ENCODE measurements around the gene SERPINA4.
"Not testable (repeated sequence)": the region's sequence is repeated elsewhere in the genome, so short reads cannot be mapped to it uniquely, and the experiment has no call there.

The SERPINA4 gene

DNA sequence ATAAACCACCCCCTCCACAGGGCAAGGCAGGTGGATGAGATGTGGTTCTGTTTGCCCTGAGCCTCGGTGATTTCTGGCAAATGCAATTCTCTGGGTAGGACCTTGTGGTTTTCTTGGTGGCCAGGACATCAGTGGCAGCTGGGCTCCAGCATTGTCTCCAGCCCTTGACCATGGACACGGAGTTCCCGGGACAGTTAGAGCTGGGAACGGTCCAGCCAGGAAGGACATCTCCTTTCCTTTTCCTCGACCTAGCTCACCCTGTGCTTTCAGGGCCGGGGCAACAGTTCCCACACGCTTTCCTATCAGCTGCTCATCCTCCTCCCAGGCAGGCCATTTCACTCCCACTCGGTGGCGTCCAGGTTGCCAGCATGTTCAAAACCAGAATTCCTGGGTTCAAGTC, 9.2 kb downstream of the SERPINA4 start:
- DNase-seq: no peak

DNA sequence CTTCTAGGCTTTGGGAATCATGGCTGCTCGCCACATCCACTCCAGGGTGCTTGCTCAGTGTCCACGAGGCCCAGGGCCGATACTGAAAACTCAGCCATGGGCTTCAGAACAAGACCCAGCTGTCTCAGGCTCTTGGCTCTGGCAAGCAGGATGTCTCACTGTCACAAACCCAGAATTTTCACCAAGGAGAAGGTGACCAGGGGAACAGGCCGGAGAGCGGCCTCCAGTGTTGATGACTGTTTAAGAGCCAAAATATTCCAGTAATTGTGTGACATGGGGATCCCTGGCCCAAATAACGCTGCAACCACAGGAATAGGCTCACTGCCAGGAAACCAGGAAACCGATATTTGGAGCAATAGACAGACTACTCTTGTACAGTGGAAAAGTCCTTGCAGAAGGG, 10.2 kb downstream of the SERPINA4 start:
- DNase-seq: no peak

DNA sequence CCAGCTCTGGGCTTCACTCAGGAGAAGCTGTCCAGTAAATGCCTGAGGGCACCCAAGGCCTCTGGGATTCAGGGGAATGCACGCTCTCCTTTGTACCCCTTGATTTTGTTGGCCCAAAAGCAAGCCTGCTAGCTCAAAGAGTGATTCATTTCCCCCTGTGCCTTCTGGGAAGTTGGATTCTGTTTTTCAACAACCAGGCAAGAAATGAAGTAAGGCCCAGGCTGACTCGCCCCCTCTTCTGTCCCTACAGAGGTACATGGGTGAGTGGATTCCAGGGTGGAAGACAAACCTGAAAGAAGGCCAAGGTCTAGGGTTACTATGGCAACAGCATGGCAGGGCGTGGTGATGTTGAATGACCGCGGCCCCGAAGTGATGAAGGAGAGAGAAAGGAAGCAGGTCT, 10.7 kb downstream of the SERPINA4 start:
- no peak for DNase-seq

DNA sequence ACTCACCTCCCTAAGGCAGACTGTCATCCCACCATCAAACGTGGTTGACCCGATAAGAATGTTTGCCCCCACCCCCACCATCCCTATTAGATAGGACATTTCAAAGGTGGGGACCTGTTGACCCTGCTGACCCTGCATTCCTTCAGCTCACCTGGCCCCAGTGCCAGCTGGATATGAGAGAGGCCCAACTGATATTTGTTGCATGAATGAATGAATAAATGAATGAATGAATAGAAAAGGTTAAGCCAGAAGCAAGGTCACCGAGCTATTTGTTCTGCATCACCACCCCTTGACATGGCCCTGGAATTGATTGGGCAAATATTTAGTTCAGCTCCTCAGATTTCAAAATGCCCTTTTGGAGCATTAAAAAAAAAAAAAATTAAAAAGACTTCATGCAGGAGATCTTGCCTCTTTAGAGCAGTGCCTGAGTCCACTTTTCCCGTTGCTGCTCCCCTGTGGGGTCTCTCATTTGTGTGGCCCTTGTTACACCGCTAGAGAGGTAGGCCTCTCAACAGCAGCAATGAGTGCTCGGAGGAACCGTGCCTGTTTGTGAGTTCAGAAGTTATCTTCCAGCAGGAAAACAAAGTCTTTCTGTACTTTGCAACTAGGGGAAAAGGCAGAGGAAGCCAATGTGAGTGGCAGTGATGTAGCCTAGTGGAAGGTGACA, 11.5 kb downstream of the SERPINA4 start:
- DNase-seq: no peak

DNA sequence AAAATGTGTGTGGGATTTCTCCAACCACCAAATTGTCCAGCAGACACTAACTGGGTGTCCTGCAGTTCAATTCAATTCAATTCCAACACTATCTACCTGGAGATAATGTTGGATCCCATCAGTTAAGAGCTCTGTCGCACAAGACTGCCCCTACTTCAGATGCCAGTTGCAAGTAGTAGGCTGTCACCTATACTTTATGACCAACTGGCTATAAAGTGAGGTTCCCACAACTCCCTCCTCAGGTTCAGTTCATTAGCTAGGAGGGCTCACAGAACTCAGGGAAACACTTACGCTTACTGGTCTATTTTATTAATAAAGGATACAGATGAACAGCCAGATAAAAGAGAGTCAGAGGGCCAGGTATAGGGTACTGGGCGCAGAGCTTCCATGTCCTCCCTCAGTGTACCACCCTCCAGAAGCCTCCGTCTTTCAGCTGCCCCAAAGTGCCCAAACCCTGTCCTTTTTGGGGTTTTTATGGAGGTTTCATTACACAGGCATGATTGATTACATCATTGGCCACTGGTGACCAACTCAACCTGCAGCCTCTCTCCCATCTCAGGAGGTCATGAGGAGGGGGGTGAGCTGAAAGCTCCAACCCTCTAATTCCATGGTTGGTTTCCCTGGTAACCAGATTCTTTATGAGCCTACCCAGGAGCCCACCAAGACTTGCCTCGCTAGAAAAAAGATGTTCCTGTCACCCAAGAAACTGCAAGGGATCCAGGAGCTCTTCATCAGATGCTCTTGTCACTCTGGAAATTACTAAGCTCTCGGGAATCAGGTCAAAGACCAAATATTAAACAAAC, 12.4 kb downstream of the SERPINA4 start:
- no peak for DNase-seq

DNA sequence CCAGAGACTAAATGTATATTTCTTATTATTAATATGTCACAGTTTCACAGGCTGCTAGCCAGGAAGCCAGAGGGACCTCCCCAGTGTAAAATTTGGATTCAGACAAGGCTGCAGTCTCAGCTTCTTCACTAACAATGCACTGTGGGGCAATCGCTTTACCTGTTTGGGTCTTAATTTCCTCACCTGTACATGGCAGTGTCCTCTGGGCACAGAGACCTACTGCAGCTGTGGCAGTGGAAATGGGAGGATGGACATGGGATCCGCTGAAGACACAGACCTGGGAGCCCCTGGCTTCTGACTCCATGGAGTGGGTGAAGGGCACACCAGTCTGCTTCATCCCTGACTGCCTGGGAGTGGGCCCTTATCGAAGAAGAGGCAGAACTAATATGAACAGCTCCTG, 13.1 kb downstream of the SERPINA4 start:
- DNase-seq: no peak

DNA sequence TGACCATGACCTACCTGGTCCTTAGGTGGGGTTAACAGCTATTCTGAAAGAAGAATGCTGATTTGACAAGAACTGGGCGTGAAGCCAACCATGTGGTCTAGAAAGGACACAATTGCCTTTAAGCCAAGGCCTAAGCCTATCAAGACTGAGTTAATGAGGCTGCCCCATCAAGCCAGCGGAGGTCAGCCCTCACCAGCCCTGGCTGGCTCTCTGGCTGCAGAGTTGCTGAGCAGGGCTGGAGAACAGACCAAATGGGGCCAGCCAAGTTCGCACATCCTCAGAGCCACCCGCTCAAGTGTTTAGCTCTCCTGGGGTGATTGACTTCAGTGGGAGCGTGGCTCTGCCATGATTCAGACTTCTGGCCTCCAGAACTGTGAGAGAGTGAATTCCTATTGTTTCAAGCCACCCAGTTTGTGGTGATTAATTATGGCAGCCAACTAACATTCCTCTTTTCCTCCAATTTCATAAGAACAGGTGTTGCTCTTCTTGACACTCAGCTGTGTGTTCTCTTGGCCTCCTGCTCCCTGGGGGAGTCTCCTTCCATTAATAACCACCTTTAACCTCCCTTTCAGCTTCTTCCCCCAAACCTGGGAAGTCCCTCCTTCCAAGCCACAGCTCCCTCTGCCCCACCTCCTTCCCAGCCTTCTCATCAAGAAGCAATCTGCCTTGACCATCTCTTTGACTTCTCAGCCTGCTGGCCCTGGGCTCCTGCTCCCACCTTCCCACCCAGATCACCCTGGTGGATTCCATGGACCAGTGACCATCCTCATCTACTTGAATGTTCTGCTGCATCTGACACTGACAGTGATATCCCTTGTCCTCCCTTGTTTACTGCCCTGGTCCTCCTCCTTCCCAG, 14.7 kb downstream of the SERPINA4 start:
- DNase-seq: no peak

DNA sequence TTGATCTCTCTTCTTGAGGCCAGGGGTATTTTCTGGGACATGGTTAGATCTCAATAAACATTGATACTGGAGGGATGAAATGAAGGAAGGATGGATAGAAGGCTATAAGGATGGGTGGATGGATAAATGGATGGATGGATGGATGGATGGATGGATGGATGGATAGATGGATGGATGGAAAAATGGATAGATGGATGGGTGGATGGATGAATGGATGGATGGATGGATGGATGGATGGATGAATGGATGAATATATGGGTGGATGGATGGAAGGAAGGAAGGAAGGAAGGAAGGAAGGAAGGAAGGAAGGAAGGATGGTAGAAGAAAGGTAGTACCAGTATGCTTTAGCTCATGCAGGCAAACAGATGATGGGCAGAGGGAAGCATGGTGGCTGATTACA, 16.2 kb downstream of the SERPINA4 start:
- not testable (repeated sequence) for DNase-seq

DNA sequence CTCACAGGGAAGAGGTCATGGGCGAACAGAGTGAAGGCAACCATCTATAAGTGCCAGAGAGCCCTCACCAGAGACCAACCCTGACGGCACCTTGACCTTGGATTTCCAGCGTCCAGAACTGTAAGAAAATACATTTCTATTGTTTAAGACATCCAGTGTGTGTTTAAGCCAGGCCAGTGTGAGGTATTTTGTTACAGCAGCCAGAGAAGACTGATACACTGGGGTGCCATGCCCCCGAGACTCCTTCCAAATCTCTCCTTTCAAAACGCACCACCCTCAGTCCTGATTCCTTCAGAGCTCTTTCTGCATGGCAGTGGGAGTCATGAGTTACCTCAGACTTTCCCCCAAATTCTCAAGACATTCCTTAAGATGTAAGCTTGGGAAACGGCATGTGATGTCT, 17.5 kb downstream of the SERPINA4 start:
- no peak for DNase-seq

DNA sequence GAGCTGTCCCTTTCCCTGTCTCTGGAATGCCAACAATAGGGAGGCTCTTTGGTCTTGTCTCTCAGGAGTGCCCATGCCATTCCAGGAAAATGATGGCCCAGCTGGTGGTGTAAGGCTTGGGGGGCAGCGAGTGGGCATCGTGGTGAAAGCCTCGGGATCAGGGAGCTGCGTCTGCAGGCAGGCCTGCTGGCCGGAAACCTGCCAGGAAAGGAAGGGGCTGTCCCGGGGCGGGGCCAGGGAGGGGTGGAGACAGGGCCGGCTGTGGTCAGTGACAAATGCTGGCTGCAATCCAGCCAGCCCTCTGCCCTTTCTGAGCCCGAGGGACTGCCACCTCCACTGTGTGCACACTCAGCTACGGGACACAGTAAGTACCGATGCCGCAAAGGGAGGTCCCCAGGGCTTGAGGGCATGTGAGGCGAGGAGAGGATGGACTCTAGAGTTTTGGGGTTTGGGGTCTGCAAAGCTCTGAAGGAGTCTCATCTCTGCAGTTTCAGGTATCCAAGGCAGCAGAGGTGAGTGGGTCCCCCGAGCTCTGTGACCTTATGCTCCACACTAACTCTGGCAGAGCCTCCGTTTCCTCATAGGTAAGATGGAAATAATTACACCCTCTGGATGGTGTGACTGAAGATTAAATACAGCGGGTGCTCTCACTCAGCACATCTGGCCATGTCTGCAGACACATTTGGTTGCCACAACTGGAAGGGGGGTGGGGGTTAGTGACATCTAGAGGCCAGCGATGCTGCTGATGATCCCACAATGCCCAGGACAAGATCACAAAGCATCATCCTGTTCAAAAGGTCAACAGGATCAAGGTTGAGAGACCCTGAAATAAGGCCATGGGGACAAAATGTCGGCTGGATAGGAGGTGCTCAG, 20.1 kb downstream of the SERPINA4 start, which contains the start of gene SERPINA5:
TSS of gene SERPINA5 (plus strand) at position 300 of the 873 bp plus-strand sequence. CDS start 5,937 bp downstream, outside the sequence.
- no peak for DNase-seq

DNA sequence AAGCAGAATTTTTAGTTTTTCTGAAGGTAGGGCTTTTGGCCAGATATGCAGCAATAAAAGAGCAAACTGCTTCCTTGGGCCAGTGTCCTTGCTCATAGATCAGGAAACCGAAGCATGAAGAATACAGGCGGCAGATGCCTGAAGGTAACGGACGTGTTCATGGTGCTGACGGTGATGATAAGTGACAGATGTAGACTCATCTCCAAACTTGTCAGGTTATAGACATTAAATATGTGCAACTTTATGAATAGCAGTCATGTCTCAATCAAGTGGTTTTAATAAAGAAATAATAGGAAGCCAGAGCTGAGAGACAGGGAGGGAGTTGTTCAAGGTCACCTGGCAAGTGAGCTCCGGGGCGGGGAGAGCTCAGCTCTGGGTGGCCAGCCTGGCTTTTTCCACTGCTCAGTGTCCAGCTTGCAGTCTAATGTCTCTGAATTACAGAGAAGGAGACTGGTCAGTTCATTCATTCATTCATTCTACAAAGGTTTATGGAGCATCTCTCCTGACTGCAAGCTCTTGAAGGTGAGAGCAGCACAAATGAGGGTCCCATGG, 21.0 kb downstream of the SERPINA4 start:
- no peak for DNase-seq

DNA sequence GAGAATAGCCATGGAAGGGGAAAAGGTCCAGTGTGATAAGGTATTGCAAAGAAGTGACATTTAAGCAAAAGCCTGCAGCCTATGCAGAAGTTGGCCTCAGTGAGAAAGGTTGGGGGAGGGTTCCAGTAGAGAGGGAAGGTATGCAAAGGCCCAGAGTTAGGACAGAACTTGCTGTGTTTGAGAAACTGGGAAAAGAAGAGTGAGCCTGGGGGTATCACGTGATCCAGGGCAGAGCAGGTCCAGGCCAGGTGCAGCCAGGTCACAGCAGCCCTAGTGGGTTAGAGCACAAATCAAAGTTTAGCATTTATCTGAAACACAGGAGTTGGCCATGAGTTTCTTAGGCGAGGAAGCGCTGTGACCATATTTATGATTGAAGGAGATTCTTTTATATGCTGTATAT, 21.6 kb downstream of the SERPINA4 start:
- DNase-seq: no peak

DNA sequence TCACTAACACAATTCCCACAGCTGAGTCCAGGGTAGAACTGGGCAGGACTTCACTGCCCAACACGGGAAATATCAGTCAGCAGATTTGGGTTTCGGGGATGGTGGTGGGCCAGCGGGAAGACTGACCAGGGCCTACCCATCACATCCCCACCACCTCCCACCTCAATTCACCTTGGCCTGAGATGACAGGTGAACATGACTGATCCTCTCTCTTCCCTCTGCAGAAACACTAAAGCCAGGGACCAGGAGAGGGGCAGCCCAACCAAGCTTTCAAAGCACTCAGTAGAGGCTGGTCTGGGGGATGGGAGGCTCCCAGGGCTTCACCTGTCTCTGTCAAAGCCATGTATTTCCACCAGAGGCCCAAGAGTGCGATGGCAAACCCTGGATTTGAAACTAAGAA, 22.3 kb downstream of the SERPINA4 start:
- no peak for DNase-seq

DNA sequence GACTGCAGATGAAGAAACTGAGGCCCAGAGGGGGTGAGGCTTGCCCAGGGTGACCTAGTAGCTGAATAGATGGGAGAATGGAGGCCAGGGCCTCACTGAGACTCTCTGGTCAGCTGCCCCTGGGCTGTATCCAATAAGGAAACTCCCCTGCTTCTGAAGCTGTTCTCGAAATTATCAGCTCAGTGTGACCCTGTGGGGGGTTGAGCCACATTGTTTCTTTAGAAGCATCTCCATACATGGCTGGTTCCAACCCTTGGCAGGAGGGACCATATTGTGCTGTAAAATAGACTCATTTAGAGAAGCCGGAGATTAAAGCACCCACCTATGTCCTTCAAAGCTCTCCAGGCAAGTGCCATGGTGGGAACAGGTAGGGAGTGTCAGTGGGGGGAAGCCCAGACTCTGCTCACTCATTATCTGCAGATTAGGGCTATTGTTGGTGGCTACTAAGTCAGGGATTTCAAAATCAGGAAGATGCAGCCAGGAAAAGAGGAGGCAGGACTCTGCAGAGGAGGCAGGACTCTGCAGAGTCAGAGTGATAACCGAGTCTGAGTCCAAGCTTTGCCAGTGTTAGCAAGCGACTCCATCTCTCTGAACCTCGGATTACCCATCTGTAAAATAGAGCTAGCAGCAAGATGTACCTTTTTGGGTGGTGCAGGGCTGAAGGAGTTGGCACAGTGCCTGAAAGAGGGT, 23.5 kb downstream of the SERPINA4 start:
- no peak for DNase-seq

DNA sequence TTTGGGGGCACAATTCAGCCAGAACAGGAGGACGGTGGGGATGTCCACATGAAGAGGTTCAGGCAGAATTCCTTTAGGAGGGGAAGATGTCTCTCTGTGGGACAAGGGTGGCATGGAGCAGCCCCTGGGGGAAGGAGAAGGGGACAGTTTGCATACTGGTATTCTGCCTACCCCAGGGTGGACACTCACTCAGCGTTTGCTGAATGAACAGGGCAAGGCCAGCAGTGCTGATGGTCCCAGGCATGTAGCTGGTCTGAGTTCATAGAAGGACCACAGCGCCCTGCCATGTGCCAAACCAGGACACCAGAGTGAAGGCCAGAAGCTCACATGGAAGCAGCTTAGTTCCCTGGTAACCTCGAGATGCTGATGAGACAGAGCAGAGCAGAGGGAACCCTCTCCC, 25.4 kb downstream of the SERPINA4 start:
- no peak for DNase-seq

DNA sequence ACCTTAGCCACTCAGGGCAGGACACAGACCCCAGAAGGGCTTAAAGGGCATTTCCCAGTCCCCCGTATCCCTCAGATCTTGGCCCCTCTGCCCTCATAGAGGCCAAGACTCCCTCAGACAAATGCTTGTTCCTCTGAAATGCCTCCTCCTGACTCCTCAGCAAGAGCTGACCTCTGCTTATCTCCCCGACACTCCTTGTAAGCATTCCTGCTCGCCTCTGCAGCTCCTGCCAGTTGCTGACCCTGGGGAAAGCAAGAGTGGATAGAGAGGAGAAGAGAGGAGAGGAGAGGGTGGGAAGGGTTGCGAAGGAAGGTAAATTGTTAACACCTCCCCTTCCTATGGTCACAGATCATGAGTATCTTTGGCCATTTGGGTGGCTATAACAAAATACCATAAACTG, 27.1 kb downstream of the SERPINA4 start:
- DNase-seq: no peak

DNA sequence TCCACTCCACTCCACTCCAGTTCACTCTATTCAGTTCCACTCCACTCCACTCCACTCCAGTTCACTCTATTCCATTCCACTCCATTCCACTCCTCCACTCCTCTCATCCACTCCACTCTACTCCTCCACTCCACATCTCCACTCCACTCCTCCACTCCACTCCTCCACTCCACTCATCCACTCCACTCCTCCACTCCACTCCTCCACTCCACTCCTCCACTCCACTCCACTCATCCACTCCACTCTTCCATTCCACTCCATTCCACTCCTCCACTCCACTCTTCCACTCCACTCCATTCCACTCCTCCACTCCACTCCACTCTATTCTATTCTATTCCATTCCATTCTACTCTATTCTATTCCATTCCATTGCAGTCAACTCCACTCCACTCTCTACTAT, 29.8 kb downstream of the SERPINA4 start:
- no peak for DNase-seq

DNA sequence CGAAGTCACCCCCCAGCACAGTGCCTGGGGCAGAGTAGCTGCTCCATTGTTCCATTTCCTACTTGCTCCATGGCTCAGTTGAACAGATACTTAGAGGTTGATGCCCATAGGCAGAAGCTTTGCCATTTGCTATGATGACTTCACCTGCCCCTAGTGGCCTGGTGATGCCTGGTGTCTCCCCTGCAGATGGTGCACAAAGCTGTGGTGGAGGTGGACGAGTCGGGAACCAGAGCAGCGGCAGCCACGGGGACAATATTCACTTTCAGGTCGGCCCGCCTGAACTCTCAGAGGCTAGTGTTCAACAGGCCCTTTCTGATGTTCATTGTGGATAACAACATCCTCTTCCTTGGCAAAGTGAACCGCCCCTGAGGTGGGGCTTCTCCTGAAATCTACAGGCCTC, 30.6 kb downstream of the SERPINA4 start:
- DNase-seq: no peak

DNA sequence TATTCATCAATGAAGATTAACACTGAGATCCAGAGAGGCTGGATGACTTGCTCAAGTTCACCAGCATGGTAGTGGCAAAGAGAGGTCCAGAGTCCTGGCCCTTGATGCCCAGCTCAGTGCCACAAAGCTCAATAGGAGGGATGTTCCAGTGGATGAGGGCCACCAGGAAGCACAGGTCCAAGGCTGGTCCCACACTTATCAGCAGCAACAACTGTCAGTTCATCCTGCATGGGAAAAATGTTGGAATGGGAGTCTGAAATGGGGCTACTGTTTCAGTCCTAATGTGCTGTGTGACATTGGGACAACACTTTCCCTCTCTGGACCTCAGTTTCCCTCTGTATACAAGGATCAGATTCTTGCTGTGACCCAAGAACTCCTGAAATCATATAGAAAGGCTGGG, 31.2 kb downstream of the SERPINA4 start:
- no peak for DNase-seq

DNA sequence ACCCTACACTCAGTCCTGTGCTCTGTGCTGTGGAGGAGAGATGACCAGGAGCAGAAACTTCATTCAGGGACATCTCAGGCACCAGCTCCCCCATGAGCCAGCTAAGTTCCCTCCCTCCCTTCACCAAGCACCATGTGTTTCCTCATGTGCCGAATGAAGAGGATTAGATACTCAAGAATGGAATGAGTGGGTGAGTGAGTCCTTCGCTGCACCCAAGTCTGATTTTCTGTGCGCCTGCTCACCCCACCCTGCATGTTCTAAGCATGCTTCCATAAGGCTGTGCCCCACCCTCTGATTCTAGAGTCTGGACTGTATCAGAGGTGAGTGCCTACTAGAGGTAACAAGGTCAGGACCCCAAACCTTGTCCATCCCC, 32.1 kb downstream of the SERPINA4 start:
- no peak for DNase-seq

DNA sequence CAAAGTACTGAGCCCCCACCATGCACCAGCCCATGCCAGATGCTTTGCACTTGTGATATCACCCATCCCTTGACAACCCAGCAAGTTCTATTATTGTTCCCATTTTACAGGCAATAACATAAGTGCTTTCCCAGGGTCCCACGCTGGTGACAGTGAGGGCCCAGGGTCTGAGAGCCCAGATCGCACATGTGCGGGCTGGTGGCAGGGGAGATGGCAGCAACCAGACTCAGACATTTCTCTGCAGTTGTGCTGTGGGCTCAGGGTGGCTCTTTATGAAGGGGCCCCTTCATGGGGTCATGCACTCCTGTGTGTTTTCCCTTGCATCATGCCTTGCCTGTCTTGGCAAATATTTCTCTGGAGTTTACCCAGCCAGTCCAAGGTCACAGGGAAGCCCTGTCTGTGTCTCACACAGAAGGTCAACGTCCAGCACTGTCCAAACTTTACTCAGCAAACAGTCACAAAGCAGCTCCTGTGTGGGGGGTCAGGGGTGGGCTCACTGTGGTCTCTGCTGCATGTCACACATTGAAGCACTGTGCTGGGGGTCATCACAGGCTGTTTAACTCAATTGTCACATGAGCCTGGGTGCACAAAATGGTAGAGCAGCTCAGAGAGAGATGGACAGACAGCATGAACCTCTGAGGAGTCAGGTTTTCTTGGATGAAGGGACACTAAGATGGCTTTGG, 32.6 kb downstream of the SERPINA4 start:
- no peak for DNase-seq
